Liver (tissue), 9 donors: ENCODE results near the gene TMEM213. TPM values are rescaled to one million over a fixed set of nuclear protein-coding genes. Genes with fewer than 3 reads are reported as not detected.

Experiments
- DNase-seq: peaks from one replicate; pipeline ENCODE4 v3.0.0-alpha.2; 2017; ENCODE audit warnings: low spot score
- H3K27ac ChIP-seq, 2 donors: one replicate each; pipeline ENCODE4 v1.7.0; 2013; ENCODE audit warnings: inconsistent platforms in 2 of 2, low read length in 2 of 2, control low read depth in 1 of 2, low read depth in 1 of 2, mild to moderate bottlenecking in 1 of 2
- H3K27me3 ChIP-seq, 4 donors: one replicate each; pipeline versions ENCODE4 v1.6.1 to v1.7.0; 2013; ENCODE audit warnings: low read length in 3 of 4, inconsistent platforms in 1 of 4, mild to moderate bottlenecking in 1 of 4, moderate library complexity in 1 of 4; ENCODE audit not compliant: control insufficient read depth in 4 of 4, insufficient read depth in 4 of 4
- H3K36me3 ChIP-seq, 4 donors: one replicate each; pipeline versions ENCODE4 v1.6.1 to v1.7.0; 2013; ENCODE audit warnings: low read length in 3 of 4, mild to moderate bottlenecking in 3 of 4, low read depth in 1 of 4, moderate library complexity in 1 of 4; ENCODE audit not compliant: control insufficient read depth in 4 of 4, insufficient read depth in 3 of 4
- H3K4me1 ChIP-seq, 4 donors: one replicate each; pipeline versions ENCODE4 v1.6.1 to v1.7.0; 2013; ENCODE audit warnings: low read length in 3 of 4, mild to moderate bottlenecking in 3 of 4, moderate library complexity in 1 of 4; ENCODE audit not compliant: control insufficient read depth in 4 of 4, insufficient read depth in 4 of 4
- H3K4me3 ChIP-seq, 3 donors: one replicate each; pipeline versions ENCODE4 v1.6.1 to v1.7.0; 2013; ENCODE audit warnings: low read length in 3 of 3, control low read depth in 1 of 3, low read depth in 1 of 3, mild to moderate bottlenecking in 1 of 3
- H3K9ac ChIP-seq, 2 donors: one replicate each; pipeline ENCODE4 v1.7.0; 2013; ENCODE audit warnings: low read length in 2 of 2, mild to moderate bottlenecking in 2 of 2, moderate library complexity in 2 of 2, control low read depth in 1 of 2, low read depth in 1 of 2
- H3K9me3 ChIP-seq, 4 donors: one replicate each; pipeline versions ENCODE4 v1.6.1 to v1.7.0; 2013; ENCODE audit warnings: low read length in 3 of 4; ENCODE audit not compliant: control insufficient read depth in 4 of 4
- ATF3 ChIP-seq: IDR thresholded peaks from 2 replicates; pipeline ENCODE4 v1.6.1; 2016; ENCODE audit warnings: antibody characterized with exemption
- EGR1 ChIP-seq, 2 donors: IDR thresholded peaks; 2 replicates each; pipeline ENCODE4 v1.6.1; 2016 to 2018; ENCODE audit warnings: antibody characterized with exemption in 2 of 2, low read depth in 2 of 2
- FOXA1 ChIP-seq: IDR thresholded peaks from 2 replicates; pipeline ENCODE4 v1.6.1; 2016; ENCODE audit warnings: antibody characterized with exemption
- FOXA2 ChIP-seq: IDR thresholded peaks from 2 replicates; pipeline ENCODE4 v1.6.1; 2016; ENCODE audit warnings: antibody characterized with exemption
- GABPA ChIP-seq, 2 donors: IDR thresholded peaks in 1 of 2; conservative IDR thresholded peaks in 1 of 2; 2 replicates each; pipeline ENCODE4 v1.6.1; 2016; ENCODE audit warnings: antibody characterized with exemption in 2 of 2, mild to moderate bottlenecking in 1 of 2, moderate library complexity in 1 of 2
- HNF4A ChIP-seq, 2 donors: conservative IDR thresholded peaks; 2 replicates each; pipeline ENCODE4 v1.6.1; 2016; ENCODE audit warnings: antibody characterized with exemption in 2 of 2, mild to moderate bottlenecking in 2 of 2
- HNF4G ChIP-seq: IDR thresholded peaks from 2 replicates; pipeline ENCODE4 v1.6.1; 2016; ENCODE audit warnings: antibody characterized with exemption
- JUND ChIP-seq, 2 donors: IDR thresholded peaks; 2 replicates each; pipeline ENCODE4 v1.6.1; 2016; ENCODE audit warnings: antibody characterized with exemption in 2 of 2
- MAX ChIP-seq: IDR thresholded peaks from 2 replicates; pipeline ENCODE4 v1.6.1; 2016; ENCODE audit warnings: antibody characterized with exemption
- NR2F2 ChIP-seq: IDR thresholded peaks from 2 replicates; pipeline ENCODE4 v1.6.1; 2016; ENCODE audit warnings: antibody characterized with exemption
- RAD21 ChIP-seq, 2 donors: IDR thresholded peaks; 2 replicates each; pipeline ENCODE4 v1.6.1; 2016; ENCODE audit warnings: antibody characterized with exemption in 2 of 2, mild to moderate bottlenecking in 2 of 2
- REST ChIP-seq: IDR thresholded peaks from 2 replicates; pipeline ENCODE4 v1.6.1; 2016; ENCODE audit warnings: antibody characterized with exemption, mild to moderate bottlenecking
- RXRA ChIP-seq, 2 donors: IDR thresholded peaks; 2 replicates each; pipeline ENCODE4 v1.6.1; 2017 to 2018; ENCODE audit warnings: antibody characterized with exemption in 2 of 2, mild to moderate bottlenecking in 1 of 2
- SP1 ChIP-seq: IDR thresholded peaks from 2 replicates; pipeline ENCODE4 v1.6.1; 2018; ENCODE audit warnings: antibody characterized with exemption, mild to moderate bottlenecking
- TAF1 ChIP-seq: conservative IDR thresholded peaks from 2 replicates; pipeline ENCODE4 v1.6.1; 2016; ENCODE audit warnings: antibody characterized with exemption, mild to moderate bottlenecking
- YY1 ChIP-seq: IDR thresholded peaks from 2 replicates; pipeline ENCODE4 v1.6.1; 2016; ENCODE audit warnings: antibody characterized with exemption, mild to moderate bottlenecking
- ZBTB33 ChIP-seq: IDR thresholded peaks from 2 replicates; pipeline ENCODE4 v1.6.1; 2016; ENCODE audit warnings: antibody characterized with exemption
- WGBS: extraction: QIAGEN DNeasy Blood & Tissue Kit; methylation state at CpG from one replicate; pipeline ENCODE4 v1.1.7; 2013; 5-methylcytosine and 5-hydroxymethylcytosine counted together
- polyA plus RNA-seq, 2 donors: library from polyadenylated mRNA; stranded (reverse) in 1 of 2; unstranded in 1 of 2; fragments of 200-250 nt in 1 of 2; fragments of >200 nt in 1 of 2; fragmentation: Nextera tagmentation in 1 of 2; extraction: Ambion mirVana in 1 of 2; gene quantifications; one replicate each; pipeline versions ENCODE4 v1.2.1 to v1.2.3, GENCODE V29; 2013 to 2015
- total RNA-seq, 2 donors: library from RNA; depleted of rRNA; stranded (reverse); fragments of >200 nt; gene quantifications; one replicate each; pipeline ENCODE4 v1.2.3, GENCODE V29; 2014
- TF ChIP-seq, protein P1 (sequence below): fragments of 150-350 bp; IDR thresholded peaks from 2 replicates; pipeline ENCODE4 v1.5.1; 2017; ENCODE audit warnings: improper control_type of control experiment, low read depth, low read length; ENCODE audit not compliant: missing input control
- donor health status: healthy.
- donor health status: healthy.
- donor health status: healthy.
- donor health status: healthy.
- donor health status: healthy.

The TMEM213 gene
- total and polyA plus RNA-seq, 4 donors = not detected

DNA sequence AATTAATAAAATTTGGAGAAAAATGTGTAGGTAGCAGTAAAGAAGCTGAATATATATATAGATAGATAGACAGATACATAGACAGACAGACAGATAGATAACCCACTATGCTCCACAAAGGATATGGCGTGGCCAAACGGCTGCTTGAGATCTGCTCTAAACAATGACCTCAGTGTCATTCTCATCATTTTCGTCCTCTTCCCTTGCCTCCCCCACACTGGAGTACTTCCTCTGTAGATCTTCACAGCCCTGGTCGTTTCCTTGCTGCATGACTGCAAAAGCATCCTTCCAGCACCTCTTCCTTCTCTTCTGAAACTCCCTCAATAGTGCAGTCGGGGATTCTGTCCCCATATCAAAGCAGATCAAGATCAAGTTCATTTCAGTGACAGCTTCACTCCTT is 35.8 kb downstream of the TMEM213 start:
- Histone ChIP-seq H3K4me3 (no peak overlapping the region), H3K27ac (no peak overlapping the region), H3K27me3 (peaks cover 0 to 3% (median 0%) of the 10 kb centered on the region in 4 donors), H3K4me1 (no peaks in the 10 kb centered on the region), H3K9me3 (no peaks in the 10 kb centered on the region), H3K36me3 (no peaks in the 10 kb centered on the region), H3K9ac (no peak overlapping the region)
- no peak for TF ChIP-seq FOXA2
- no peak for TF ChIP-seq ATF3
- TF ChIP-seq HNF4A (conservative IDR thresholded peaks at IDR 0.05) = no peak
- TF ChIP-seq SP1 = no peak
- TF ChIP-seq, protein P1, sequence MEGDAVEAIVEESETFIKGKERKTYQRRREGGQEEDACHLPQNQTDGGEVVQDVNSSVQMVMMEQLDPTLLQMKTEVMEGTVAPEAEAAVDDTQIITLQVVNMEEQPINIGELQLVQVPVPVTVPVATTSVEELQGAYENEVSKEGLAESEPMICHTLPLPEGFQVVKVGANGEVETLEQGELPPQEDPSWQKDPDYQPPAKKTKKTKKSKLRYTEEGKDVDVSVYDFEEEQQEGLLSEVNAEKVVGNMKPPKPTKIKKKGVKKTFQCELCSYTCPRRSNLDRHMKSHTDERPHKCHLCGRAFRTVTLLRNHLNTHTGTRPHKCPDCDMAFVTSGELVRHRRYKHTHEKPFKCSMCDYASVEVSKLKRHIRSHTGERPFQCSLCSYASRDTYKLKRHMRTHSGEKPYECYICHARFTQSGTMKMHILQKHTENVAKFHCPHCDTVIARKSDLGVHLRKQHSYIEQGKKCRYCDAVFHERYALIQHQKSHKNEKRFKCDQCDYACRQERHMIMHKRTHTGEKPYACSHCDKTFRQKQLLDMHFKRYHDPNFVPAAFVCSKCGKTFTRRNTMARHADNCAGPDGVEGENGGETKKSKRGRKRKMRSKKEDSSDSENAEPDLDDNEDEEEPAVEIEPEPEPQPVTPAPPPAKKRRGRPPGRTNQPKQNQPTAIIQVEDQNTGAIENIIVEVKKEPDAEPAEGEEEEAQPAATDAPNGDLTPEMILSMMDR = no peak
- no peak for TF ChIP-seq ZBTB33
- no peak for TF ChIP-seq TAF1
- no peak for TF ChIP-seq GABPA (IDR thresholded peaks at IDR 0.05 in 1 of 2, conservative IDR thresholded peaks at IDR 0.05 in 1 of 2)
- TF ChIP-seq REST = no peak
- TF ChIP-seq HNF4G = no peak
- TF ChIP-seq JUND (IDR thresholded peaks at IDR 0.05) = no peak
- no peak for TF ChIP-seq MAX
- TF ChIP-seq FOXA1 = no peak
- no peak for TF ChIP-seq NR2F2
- TF ChIP-seq YY1 = no peak
- no peak for TF ChIP-seq RXRA (IDR thresholded peaks at IDR 0.05)
- TF ChIP-seq RAD21 (IDR thresholded peaks at IDR 0.05) = no peak
- no peak for TF ChIP-seq EGR1 (IDR thresholded peaks at IDR 0.05; ENCODE audit: low read depth in 2 of 2)
- WGBS = 63% methylated on average over 5 of the region's 5 CpGs
- DNase-seq = no peak
